ENCODE measurements around the gene ANKFY1.

ANKFY1 gene

GRCh38 chr17:4263282-4264215 lies at the start of gene ANKFY1:
ANKFY1 (minus strand) TSS chr17:4263979; CDS start chr17:4263941, 38 bp downstream.
- peak; percentile 79 for TF ChIP-seq POLR2A (IDR thresholded peaks at IDR 0.05; ENCODE audit: low read depth, low read length)
- DNase-seq (ENCODE audit: insufficient read length, low spot score) (peak; percentile 96), FAIRE-seq (no peak)

- FAIRE-seq (no peak), DNase-seq (ENCODE audit: insufficient read length, low spot score) (no peak)
- TF ChIP-seq POLR2A (IDR thresholded peaks at IDR 0.05; ENCODE audit: low read depth, low read length), result no peak
Measured at GRCh38 chr17:4310354-4311060, 46.7 kb upstream of the ANKFY1 start.

GRCh38 chr17:4309897-4310296 lies 46.1 kb upstream of the ANKFY1 start:
- DNase-seq (ENCODE audit: insufficient read length, low spot score) (no peak), FAIRE-seq (no peak)
- TF ChIP-seq POLR2A (IDR thresholded peaks at IDR 0.05; ENCODE audit: low read depth, low read length), result no peak

GRCh38 chr17:4307179-4307930 lies 43.6 kb upstream of the ANKFY1 start:
- FAIRE-seq (no peak), DNase-seq (ENCODE audit: insufficient read length, low spot score) (no peak)
- TF ChIP-seq POLR2A (IDR thresholded peaks at IDR 0.05; ENCODE audit: low read depth, low read length), result no peak

GRCh38 chr17:4305224-4305623 lies 41.4 kb upstream of the ANKFY1 start:
- FAIRE-seq (no peak), DNase-seq (ENCODE audit: insufficient read length, low spot score) (no peak)
- no peak for TF ChIP-seq POLR2A (IDR thresholded peaks at IDR 0.05; ENCODE audit: low read depth, low read length)

GRCh38 chr17:4304417-4305027 lies 40.7 kb upstream of the ANKFY1 start:
- FAIRE-seq, result no peak
- DNase-seq (ENCODE audit: insufficient read length, low spot score), result peak; percentile 14
- TF ChIP-seq POLR2A (IDR thresholded peaks at IDR 0.05; ENCODE audit: low read depth, low read length), result no peak

- FAIRE-seq, result no peak
- no peak for TF ChIP-seq POLR2A (IDR thresholded peaks at IDR 0.05; ENCODE audit: low read depth, low read length)
Measured at GRCh38 chr17:4301066-4301465, 37.3 kb upstream of the ANKFY1 start.

GRCh38 chr17:4297351-4297750 lies 33.6 kb upstream of the ANKFY1 start:
- TF ChIP-seq POLR2A (IDR thresholded peaks at IDR 0.05; ENCODE audit: low read depth, low read length), result no peak
- FAIRE-seq, result peak; percentile 72
- no peak for DNase-seq (ENCODE audit: insufficient read length, low spot score)

More at GRCh38 chr17:4301066-4301465, 37.3 kb upstream of the ANKFY1 start:
- DNase-seq (ENCODE audit: insufficient read length, low spot score), result no peak

- TF ChIP-seq POLR2A (IDR thresholded peaks at IDR 0.05; ENCODE audit: low read depth, low read length), result no peak
- DNase-seq (ENCODE audit: insufficient read length, low spot score), result no peak
- FAIRE-seq, result no peak
Measured at GRCh38 chr17:4295686-4296085, 31.9 kb upstream of the ANKFY1 start.

GRCh38 chr17:4293572-4293971 lies 29.8 kb upstream of the ANKFY1 start:
- DNase-seq (ENCODE audit: insufficient read length, low spot score) (no peak), FAIRE-seq (peak; percentile 20)
- TF ChIP-seq POLR2A (IDR thresholded peaks at IDR 0.05; ENCODE audit: low read depth, low read length), result no peak

- TF ChIP-seq POLR2A (IDR thresholded peaks at IDR 0.05; ENCODE audit: low read depth, low read length), result no peak
- DNase-seq (ENCODE audit: insufficient read length, low spot score) (no peak), FAIRE-seq (no peak)
Measured at GRCh38 chr17:4287710-4288109, 23.9 kb upstream of the ANKFY1 start.

- TF ChIP-seq POLR2A (IDR thresholded peaks at IDR 0.05; ENCODE audit: low read depth, low read length), result no peak
- FAIRE-seq (no peak), DNase-seq (ENCODE audit: insufficient read length, low spot score) (no peak)
Measured at GRCh38 chr17:4276514-4276913, 12.7 kb upstream of the ANKFY1 start.

GRCh38 chr17:4272972-4273368 lies 9.2 kb upstream of the ANKFY1 start:
- no peak for TF ChIP-seq POLR2A (IDR thresholded peaks at IDR 0.05; ENCODE audit: low read depth, low read length)
- FAIRE-seq, result no peak

More at GRCh38 chr17:4272972-4273368, 9.2 kb upstream of the ANKFY1 start:
- no peak for DNase-seq (ENCODE audit: insufficient read length, low spot score)
